Mesenteric fat pad (tissue), 1 donor: Measurements from ENCODE around the gene SYNE1. TPM values are rescaled to one million over a fixed set of nuclear protein-coding genes. Genes with fewer than 3 reads are reported as not detected.
"Not testable (repeated sequence)": the region's sequence is repeated elsewhere in the genome, so short reads cannot be mapped to it uniquely, and the experiment has no call there.

ENCODE experiments used
- DNase-seq: peaks from one replicate; pipeline ENCODE4 v3.0.0-alpha.2; 2020; ENCODE audit warnings: low spot score
- total RNA-seq: library from RNA; stranded (reverse); fragmentation: NEBNext Ultra II Directional; extraction: Animal tissue kit (Norgen Biotek cat#: 25700); gene quantifications from one replicate; pipeline ENCODE4 v1.2.1, GENCODE V29; 2021
- donor health status: DM: yes; HTN: yes; CAD: no.

The SYNE1 gene
- total RNA-seq, 1 donor from 2014 or later = 84.2 TPM

- no peak for DNase-seq
Observed at GRCh38 chr6:152375197-152375596, 262.0 kb downstream of the SYNE1 start.

GRCh38 chr6:152372945-152373344, 264.2 kb downstream of the SYNE1 start:
- no peak for DNase-seq

GRCh38 chr6:152371775-152372174, 265.4 kb downstream of the SYNE1 start:
- DNase-seq = no peak

GRCh38 chr6:152368751-152369624, 268.2 kb downstream of the SYNE1 start:
- DNase-seq = no peak

- no peak for DNase-seq
Observed at GRCh38 chr6:152364866-152365265, 272.3 kb downstream of the SYNE1 start.

GRCh38 chr6:152360034-152360433, 277.1 kb downstream of the SYNE1 start:
- DNase-seq = no peak

- DNase-seq = no peak
Observed at GRCh38 chr6:152356662-152357061, 280.5 kb downstream of the SYNE1 start.

- no peak for DNase-seq
Observed at GRCh38 chr6:152356016-152356415, 281.1 kb downstream of the SYNE1 start.

- DNase-seq = no peak
Observed at GRCh38 chr6:152355166-152355565, 282.0 kb downstream of the SYNE1 start.

GRCh38 chr6:152353440-152353839, 283.7 kb downstream of the SYNE1 start:
- no peak for DNase-seq

- no peak for DNase-seq
Observed at GRCh38 chr6:152351742-152352141, 285.4 kb downstream of the SYNE1 start.

GRCh38 chr6:152351110-152351509, 286.1 kb downstream of the SYNE1 start:
- no peak for DNase-seq

- DNase-seq = no peak
Observed at GRCh38 chr6:152348116-152348515, 289.0 kb downstream of the SYNE1 start.

GRCh38 chr6:152343735-152344360, 293.3 kb downstream of the SYNE1 start:
- no peak for DNase-seq

GRCh38 chr6:152341596-152341995, 295.6 kb downstream of the SYNE1 start:
- no peak for DNase-seq

- DNase-seq = no peak
Observed at GRCh38 chr6:152338335-152339125, 298.6 kb downstream of the SYNE1 start.

- no peak for DNase-seq
Observed at GRCh38 chr6:152334555-152334954, 302.6 kb downstream of the SYNE1 start.

GRCh38 chr6:152330961-152331360, 306.2 kb downstream of the SYNE1 start:
- DNase-seq = no peak

- no peak for DNase-seq
Observed at GRCh38 chr6:152329638-152330448, 307.3 kb downstream of the SYNE1 start.

GRCh38 chr6:152328200-152328599, 309.0 kb downstream of the SYNE1 start:
- DNase-seq = not testable (repeated sequence)

GRCh38 chr6:152323376-152323775, 313.8 kb downstream of the SYNE1 start:
- no peak for DNase-seq
